HS-27A (cell line): ENCODE results near the gene XYLB.

Experiments
- DNase-seq: peaks from one replicate; pipeline ENCODE4 v3.0.0-alpha.2; 2012; ENCODE audit warnings: low read depth, missing footprints

Gene XYLB

DNA sequence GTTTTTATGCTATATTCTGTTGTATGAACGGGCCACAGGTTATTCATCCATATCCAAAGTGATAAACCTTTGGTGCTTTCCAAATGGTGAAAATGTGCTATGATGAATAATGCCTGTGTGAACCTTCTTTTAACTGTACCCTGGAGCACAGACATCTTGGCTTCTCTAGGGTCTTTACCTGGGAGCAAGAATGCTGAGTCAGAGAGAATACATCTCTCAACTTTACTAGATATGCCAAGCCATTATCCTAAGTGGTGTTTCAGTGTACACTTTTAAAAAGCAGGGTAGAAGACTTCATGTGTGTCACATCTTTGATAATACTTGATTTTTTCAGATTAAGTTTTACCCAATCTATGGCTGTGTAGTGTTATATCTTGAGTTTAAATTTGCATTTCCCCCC, 23.5 kb upstream of the XYLB start:
- DNase-seq: no peak

DNA sequence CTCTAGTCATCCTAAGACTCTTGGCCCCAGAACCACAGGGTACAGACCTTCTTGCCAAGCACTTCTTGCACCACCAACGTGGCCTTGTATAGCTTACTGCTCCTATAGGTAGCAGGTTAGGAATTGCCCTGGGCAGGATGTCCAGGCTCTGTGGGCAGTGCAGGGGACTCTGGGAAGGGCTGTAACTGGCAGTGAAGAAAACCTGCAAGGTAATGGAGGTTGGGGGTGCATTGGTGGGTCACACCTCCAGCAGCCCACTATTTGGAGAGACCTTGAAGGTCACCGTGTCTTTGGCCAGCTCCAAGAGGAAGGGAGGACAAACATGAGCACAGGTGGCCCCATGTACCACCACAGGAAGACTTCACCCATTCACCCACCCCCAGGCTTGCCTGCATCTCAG, 21.3 kb upstream of the XYLB start:
- DNase-seq: no peak

DNA sequence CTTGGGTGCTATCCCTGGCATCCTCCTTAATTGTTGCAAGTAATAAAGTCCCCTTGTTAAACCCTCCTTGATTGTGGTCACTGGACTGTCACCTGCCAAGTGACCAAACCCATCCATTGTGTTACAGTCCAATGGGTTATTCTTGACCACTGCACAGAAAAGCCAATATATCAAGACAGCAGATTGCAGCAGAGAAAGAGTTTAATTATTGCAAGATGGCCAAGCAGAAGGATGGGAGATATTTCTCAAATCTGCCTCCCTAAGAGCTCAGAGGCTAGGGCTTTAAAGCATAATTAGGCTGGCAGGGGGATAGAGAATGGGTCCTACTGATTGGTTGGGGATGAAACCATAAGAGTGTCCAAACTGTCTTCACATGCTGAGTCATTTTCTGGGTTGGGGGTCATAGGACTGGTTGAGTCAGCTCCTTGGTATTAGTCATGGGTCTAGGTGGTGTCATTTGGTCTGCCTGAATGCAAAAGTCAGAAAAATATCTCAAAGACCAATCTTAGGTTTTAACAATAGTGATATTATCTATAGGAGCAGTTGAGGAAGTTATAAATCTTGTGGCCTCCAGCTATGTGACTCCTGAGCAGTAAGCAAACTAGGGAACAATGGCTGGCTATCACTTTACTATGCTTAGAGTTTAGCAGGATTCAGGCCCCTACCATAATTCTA, 19.1 kb upstream of the XYLB start:
- DNase-seq: no peak

DNA sequence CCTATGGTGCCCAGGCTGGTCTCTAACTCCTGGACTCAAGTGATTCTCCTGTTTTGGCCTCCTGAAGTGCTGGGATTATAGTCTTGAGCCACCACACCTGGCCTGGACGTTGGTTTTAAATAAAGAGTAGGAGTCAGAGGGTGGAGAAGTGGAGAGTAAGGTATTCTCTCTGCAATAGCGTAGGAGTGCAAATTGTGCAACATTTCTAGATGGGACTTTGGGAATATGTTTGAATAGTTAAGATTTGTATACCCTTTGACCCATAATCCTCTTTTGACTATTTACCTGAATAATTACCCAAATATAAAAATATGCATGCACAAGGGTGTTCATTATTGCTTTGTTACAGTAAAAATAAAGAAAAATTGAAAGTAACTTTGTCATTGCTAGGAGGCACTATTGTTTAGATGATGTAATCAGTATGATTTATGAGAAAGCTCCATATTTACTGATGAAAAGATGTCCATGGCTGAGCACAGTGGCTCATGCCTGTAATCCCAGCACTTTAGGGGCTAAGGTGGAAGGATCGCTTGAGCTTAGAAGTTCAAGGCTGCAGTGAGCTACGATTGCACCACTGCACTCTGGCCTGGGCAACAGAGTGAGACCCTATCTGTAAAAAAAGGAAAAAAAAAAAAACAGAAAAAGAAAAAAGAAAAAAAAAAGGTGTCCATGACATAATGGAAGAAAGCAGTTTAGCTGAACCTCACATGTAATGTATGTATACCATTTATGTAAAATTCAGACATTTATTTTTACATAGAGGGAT, 15.1 kb upstream of the XYLB start:
- DNase-seq: no peak

DNA sequence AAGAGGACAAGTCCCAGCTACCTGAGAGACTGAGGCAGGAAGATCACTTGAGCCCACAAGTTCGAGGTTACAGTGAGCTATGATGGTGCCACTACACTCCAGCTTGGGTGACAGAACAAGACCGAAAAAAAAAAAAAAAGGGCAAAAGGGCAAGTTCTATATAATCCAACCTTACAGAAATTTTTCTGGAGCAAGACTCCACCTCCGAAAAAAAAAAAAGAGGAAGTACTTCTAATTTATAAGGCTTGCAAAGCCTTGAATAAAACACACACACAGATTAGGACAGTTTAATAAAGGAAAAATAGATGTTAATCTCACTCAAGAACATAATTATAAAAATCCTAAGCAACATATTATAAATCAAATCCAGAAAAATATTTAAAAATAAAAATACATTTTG, 14.4 kb upstream of the XYLB start:
- DNase-seq: no peak

DNA sequence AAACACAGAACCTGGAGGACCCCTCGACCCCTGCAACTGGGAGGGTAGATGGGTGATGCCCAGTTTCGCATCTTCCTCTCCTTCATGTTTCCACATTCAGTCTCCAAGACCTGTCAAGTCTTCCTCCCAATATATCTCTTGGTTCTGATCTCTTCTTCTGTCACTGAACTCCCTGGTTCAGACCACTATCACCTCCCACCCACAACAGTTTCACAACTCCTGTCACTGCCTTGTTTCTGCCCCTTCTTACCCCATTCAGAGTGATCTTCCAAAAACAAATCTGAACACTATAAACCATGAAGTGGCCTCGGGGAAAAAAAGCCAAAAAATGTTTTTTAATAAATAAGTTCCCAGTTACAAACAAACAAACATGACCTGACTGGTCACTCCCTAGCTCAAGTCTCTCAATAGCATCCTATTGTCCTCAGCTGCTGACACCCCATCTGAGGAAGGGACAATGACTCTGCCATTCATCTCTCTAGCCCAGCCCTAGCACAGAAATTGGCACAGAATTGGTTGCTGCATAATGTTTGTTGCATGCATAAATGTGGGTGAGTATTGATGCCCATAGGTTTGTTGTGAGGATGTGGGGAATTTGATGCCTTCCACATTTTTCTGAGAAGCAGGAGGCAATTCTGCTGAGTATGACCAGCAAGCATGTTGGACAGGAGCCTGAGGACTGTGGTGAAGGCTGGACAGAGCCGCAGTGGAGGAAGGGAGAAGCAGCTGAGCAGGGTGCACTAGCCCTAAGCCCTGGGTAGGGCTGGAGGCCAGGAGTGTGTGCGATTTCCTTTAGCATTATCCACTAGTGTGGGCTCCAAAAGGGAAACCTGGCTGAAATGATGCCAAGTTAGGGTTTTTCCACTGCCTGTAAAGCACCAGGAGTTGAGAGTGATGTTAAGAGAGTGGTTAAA, 12.2 kb upstream of the XYLB start:
- DNase-seq: no peak

DNA sequence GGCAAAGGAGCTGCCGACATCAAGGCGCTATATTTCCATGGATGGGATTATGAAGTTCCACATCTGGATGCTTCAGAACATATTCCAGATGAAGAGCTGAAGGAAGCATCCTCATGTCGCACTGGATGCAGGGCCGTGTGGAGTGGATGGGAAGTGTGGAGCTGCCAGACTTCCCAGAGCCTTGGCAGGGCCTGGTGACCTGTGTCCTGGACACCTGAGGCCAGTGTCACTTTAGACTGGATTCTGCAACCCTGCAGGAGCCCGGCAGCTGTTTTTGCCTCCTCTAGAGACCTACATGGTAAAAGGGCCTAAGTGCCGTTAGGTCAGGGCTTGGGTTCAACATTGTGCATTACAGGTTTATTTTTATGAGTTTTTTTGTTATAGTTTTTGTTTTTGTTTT, 11.3 kb upstream of the XYLB start:
- DNase-seq: no peak

DNA sequence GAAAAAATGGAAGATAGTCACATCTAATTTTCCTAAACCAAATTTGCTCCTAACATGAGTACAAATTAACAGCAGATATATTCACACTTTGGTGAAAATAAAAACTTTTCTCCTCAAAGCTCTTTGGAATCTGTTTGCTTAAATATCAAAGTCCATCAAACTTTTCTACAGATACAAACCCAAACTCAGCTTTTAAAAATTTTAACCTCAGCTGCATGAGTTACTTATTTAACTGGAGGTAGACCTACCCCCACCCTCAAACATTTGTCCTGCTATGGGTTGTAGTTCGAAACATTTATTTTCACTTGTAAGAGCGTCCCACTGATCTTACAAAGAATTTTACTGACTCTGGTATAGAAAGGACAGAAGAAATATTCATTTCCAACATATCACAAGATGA, 8.9 kb upstream of the XYLB start:
- DNase-seq: no peak

DNA sequence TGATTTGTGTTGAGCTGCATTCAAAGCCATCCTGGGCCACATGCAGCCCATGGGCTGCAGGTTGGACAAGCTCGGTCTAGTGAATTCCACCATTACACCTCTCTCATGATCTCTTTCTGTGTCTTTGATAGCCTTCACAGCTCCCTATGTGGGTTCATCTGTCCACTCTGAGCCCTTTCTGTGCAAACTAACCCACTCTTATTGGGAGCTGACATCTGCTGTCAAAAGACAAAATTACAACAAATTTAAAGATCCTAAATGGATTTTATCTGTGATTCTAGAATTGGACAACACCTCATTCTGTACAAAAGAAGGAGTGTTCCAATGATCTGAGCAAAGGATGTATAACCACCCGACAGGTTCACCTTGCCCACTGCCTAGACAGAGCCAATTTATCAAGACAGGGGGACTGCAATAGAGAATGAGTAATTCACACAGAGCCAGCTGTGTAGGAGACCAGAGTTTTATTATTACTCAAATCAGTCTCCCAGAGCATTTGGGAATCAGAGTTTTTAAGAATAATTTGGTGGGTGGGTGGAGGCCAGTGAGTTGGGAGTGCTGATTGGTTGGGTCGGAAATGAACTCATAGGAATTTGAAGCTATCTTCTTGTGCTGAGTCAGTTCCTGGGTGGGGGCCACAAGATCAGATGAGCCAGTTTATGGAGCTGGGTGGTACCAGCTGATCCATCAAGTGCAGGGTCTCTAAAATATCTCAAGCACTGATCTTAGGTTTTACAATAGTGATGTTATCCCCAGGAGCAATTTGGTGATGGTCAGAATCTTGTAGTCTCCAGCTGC, 2.6 kb upstream of the XYLB start:
- no peak for DNase-seq

DNA sequence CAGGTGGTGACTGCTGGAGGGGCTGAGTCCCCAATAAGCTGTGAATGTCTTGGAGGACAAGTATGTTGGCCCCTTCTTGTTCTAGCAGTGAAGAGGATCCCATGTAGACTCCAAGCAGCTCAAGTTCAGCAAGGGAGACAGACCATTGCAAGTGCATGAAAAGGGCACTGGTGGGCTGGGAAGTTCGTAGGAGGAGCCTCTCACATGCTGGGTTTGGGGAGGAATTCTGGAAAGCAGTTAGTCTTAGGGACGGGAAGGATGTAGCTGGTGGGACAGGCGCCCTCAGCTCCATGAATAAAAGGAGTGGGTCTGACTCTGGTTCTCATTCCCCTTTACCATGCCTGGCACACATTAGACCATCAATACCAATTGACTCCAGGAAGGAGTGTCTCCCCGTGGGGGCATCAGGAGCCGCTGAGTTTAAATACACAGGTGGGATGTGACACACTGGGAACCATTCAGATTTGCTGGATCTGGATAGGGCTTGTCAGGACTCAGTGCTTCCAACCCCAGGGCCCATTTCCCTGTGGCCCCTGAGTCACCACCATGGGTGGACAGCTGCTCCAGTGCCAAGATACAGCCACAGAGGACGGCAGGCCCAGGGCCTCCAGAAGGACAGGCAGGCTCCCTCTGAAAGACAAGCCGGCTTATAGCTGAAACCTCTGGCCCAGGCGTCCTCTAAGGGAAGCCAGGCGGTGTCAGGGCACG, 552 bp upstream of the XYLB start:
- DNase-seq: no peak

DNA sequence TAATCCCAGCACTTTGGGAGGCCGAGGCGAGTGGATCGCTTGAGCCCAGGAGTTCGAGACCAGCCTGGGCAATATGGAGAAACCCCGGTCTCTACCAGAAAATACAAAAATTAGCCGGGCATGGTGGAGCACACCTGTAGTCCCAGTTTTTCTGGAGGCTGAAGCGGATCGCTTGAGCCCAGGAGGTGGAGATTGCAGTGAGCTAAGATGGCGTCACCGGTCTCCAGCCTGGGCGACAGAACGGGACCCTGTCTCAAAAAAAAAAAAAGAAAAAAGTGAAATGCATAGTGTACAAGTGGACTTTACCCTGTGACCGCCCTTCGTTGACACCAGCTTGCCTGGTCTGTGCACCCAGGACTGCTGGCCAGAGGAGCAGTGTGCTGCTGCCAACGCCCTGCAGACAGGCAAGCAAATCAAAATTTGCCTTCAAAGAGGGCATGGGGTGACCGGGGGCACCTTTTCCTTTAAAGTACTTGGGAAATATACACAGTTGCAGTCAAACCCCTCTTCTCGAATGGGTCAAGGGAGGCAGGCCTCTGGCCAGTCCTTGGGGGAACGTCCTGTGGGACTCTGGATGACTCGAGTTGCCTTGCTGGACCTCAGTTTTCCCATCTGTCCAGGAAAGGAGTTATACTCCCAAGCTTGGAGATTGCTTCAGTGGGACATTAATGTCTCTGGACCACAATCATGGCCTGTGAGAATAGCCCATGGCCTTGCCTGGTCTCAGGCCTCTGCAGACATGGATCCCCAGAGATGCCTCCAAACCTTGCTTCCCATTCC, 1.0 kb downstream of the XYLB start:
- DNase-seq: no peak

DNA sequence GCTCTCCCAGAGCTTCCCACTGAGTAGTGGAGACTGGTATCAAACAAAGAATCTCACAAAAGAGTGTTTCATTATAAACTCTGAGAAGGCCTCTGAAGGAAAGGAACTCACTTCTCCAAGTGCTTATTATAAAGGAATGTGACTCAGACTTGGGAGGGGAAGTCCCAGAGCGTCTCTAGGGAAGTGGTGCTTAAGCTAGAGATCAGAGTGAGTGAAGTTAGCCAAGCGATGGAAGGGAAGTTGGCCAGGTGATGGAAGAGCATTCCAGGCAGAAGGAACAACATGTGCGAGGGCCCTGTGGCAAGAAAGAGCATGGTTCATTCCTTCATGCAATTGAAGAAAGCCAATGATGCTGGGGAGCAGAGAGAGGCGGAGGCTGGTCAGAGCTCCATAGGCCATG, 2.3 kb downstream of the XYLB start:
- DNase-seq: no peak

DNA sequence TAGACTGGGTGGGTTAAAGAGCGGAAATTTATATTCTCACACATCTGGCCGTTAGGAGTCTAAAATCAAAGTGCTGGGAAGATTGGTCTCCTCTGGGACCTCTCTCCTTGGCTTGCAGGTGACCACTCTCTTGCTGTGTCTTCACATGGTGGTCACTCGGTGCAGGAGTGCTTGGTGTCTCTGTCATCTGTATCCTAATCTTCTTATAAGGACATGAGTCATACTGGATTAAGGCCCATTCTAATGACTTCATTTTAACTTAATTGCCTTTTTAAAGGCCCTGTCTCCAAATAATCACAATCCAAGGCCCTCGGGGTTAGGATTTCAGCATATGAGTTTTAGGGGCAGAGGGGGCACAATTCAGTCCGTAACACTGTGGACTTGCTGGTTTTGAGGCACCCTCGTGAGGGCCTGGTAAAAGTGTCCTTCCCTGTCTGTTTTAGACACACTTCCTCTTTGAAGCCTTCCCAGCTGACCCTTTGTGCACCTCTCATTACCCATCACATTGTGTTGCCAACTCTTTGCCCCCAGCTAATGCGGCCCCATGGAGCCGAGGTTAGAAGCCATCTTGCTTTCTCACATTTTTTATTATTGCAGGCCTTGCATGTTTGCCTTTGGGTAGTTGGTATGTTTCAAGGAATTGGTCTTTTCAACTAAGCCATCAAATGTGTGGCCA, 3.2 kb downstream of the XYLB start:
- no peak for DNase-seq

DNA sequence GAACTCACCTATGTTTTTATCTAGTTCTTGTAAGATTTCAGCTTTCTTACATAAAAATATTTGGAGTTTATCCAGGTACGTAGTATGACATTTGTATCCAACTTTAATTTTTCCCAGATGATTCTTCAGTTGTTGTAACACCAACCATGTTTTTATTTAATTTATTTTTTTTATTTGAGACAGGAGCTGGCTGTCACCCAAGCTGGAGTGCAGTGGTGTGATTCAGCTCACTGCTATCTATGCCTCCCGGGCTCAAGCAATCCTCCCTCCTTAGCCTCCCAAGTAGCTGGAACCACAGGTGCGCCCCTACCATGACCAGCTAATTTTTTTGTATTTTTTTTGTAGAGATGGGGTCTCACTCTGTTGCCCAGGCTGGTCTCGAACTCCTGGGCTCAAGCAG, 6.6 kb downstream of the XYLB start:
- DNase-seq: no peak

DNA sequence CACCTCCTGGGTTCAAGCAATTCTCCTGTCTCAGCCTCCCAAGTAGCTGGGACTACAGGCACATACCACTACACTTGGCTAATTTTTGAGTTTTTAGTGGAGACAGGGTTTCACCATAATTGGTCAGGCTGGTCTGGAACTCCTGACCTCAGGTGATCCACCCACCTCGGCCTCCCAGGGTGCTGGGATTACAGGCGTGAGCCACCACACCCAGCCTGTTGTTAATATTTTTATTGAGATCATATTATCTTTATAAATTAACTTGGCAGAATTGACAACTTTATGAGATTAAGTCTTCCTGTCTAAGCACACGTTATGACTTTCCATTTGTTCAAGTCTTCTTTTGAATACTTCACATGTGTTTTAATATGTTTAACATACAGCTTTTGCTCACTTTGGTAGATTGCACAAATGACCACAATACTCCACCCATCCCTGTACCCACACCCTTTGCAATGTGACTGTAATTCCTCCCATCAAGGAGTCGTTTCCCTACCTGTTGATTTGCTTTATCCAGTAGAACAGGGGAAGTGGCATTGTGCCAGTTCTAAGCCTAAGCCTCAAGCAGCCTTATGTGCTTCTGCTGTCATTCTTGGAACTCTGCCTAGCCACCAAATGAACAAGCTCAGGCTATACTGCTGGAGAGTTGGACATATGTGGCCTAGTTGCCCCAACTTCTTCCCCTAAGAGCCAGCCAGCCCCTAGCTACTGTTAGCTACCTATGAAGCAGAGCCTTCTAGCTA, 8.2 kb downstream of the XYLB start:
- no peak for DNase-seq

DNA sequence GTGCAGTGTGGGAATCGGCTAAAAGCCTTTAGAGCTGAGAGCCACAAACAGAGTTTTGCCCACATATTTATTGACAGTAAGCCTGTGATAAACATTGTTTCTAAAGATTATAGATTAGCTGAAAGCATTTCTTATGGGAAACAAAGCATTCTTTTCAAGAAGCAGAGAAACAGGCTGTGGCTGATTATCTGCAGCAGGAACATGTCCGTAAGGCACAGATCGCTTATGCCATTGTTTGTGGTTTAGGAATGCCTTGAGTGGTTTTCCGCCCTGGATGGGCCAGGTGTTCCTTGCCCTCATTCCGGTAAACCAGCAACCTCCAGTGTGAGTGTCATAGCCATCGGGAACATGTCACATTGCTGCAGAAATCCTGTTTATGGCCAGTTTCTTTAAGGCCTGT, 12.5 kb downstream of the XYLB start:
- DNase-seq: no peak

DNA sequence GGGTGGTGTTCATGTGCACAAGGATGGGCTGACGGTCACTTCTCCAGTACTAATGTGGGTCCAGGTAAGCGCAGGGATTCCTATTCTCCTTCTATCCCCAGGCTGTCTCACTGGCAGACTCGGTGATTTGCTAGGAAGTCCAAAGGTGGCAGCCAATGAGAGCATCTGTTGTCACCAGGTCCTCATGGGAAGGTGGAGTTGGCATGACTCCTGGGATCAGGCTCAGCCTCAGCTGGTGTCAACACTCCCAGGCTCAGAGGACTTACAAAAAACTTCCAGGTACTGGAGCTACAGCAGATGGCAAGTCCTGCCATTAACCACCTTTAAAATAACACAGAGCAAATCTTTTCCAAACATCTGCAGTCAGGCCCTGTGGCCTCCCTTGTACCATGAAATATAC, 13.8 kb downstream of the XYLB start:
- no peak for DNase-seq

DNA sequence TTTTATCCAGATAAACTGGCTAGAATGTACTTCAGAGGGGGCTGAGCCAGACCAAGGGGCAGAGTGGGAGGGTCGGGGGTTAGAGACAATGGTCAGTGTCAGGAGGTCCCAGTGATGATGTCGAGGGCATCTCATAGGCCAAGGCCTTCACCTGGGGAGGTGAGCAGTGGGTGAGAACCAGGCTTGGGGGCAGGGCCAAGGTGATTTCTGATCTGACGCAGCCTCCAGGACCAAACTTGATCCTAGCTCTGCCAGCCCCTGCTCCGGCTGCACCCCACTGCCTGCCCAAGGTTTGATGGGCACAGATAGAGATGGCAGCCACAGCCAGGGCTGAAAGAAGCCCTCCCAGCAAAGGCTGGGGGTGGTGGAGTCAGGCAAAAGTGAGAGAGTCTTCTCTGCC, 14.9 kb downstream of the XYLB start:
- DNase-seq: no peak

DNA sequence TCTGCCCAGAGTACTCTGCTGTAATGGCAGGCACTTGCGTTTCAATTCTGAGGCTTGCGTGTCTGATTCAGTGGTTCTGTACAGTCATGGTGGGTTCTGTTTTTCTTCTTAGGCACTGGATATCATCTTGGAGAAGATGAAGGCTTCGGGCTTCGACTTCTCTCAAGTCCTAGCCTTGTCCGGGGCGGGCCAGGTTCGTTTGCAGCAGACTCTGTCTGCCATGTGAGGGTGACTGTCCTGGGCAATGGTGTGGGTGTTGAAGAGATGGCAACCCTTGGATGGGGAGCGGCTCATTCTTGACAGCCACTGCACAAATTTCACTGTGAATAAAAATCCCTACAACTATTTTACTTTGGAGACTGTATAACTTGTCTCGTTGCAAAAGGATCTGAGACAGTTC, 16.2 kb downstream of the XYLB start:
- DNase-seq: no peak
